GM23338 (cell line): ENCODE data around the gene LYL1. TPM values are rescaled to one million over a fixed set of nuclear protein-coding genes. Genes with fewer than 3 reads are reported as not detected.

Experiments
- ATAC-seq: fragments of 200-7000 bp; cut with Tn5 transposase; 3 replicates; pipeline ENCODE4 v1.9.1; 2020
- DNase-seq: peaks from one replicate; pipeline ENCODE4 v3.0.0-alpha.2; 2015; ENCODE audit warnings: low spot score
- H2AFZ ChIP-seq: fragments of 200-600 bp; sonication (generic); 2 replicates; pipeline ENCODE4 v1.8.0; 2016; ENCODE audit warnings: antibody characterized with exemption, mild to moderate bottlenecking, moderate library complexity
- H3F3A ChIP-seq: fragments of 200-600 bp; sonication (generic); replicated peaks from 2 replicates; pipeline ENCODE4 v1.8.0; 2017; ENCODE audit warnings: antibody characterized with exemption, mixed run types, low read depth
- H3K27ac ChIP-seq: fragments of 200-600 bp; sonication (generic); 2 replicates; pipeline ENCODE4 v1.6.1; 2016; ENCODE audit warnings: low read depth
- H3K27me3 ChIP-seq: fragments of 200-600 bp; sonication (generic); 2 replicates; pipeline ENCODE4 v1.8.0; 2016; ENCODE audit warnings: mild to moderate bottlenecking, mixed run types, moderate library complexity; ENCODE audit not compliant: insufficient read depth
- H3K36me3 ChIP-seq: fragments of 200-600 bp; sonication (generic); 2 replicates; pipeline ENCODE4 v1.8.0; 2016; ENCODE audit warnings: mild to moderate bottlenecking; ENCODE audit not compliant: insufficient read depth
- H3K4me1 ChIP-seq: fragments of 200-600 bp; sonication (generic); 2 replicates; pipeline ENCODE4 v1.8.0; 2016; ENCODE audit warnings: mild to moderate bottlenecking, moderate library complexity; ENCODE audit not compliant: insufficient read depth
- H3K4me2 ChIP-seq: fragments of 200-600 bp; sonication (generic); 2 replicates; pipeline ENCODE4 v1.7.1; 2017; ENCODE audit warnings: mixed run types
- H3K4me3 ChIP-seq: fragments of 200-600 bp; sonication (generic); 2 replicates; pipeline ENCODE4 v1.6.1; 2016; ENCODE audit warnings: mixed run types
- H3K79me2 ChIP-seq: fragments of 200-600 bp; sonication (generic); replicated peaks from 2 replicates; pipeline ENCODE4 v1.8.0; 2017; ENCODE audit warnings: mild to moderate bottlenecking; ENCODE audit not compliant: insufficient read depth
- H3K9me2 ChIP-seq: fragments of 200-600 bp; sonication (generic); 2 replicates; pipeline ENCODE4 v1.8.0; 2017; ENCODE audit not compliant: insufficient read depth
- H4K20me1 ChIP-seq: fragments of 200-600 bp; sonication (generic); replicated peaks from 2 replicates; pipeline ENCODE4 v1.8.0; 2017; ENCODE audit warnings: mild to moderate bottlenecking; ENCODE audit not compliant: insufficient read depth
- H3K27ac Mint-ChIP-seq: 2 replicates; pipeline ENCODE4 v1.8.0; 2020; ENCODE audit warnings: inconsistent platforms, mild to moderate bottlenecking, moderate library complexity, mixed read lengths
- H3K27me3 Mint-ChIP-seq: 3 replicates; pipeline ENCODE4 v1.8.0; 2022; ENCODE audit warnings: low read depth, mild to moderate bottlenecking, moderate library complexity, mixed read lengths, inconsistent platforms; ENCODE audit not compliant: insufficient read depth, poor library complexity
- H3K36me3 Mint-ChIP-seq: 3 replicates; pipeline ENCODE4 v1.8.0; 2021; ENCODE audit warnings: low read depth, mild to moderate bottlenecking, inconsistent platforms, moderate library complexity, mixed read lengths
- H3K4me1 Mint-ChIP-seq: 3 replicates; pipeline ENCODE4 v1.8.0; 2020; ENCODE audit warnings: mild to moderate bottlenecking, inconsistent platforms, mixed read lengths
- H3K4me3 Mint-ChIP-seq: 3 replicates; pipeline ENCODE4 v1.8.0; 2021; ENCODE audit warnings: moderate library complexity, mild to moderate bottlenecking, inconsistent platforms, mixed read lengths
- H3K9me3 Mint-ChIP-seq: 3 replicates; pipeline ENCODE4 v1.8.0; 2020; ENCODE audit warnings: moderate library complexity, mild to moderate bottlenecking, inconsistent platforms, mixed read lengths
- CREB1 ChIP-seq: fragments of 250-450 bp; sonication (Bioruptor Pico); IDR thresholded peaks from 2 replicates; pipeline ENCODE4 v1.5.0; 2020; ENCODE audit warnings: low read depth, mild to moderate bottlenecking, moderate library complexity
- ETS1 ChIP-seq: IDR thresholded peaks from 2 replicates; pipeline ENCODE4 v1.6.1; 2016; ENCODE audit warnings: antibody characterized with exemption
- EZH2 ChIP-seq: fragments of 200-600 bp; sonication (generic); IDR thresholded peaks from one replicate; pipeline ENCODE4 v1.8.0; 2017; ENCODE audit warnings: antibody characterized with exemption, mild to moderate bottlenecking, low read depth; ENCODE audit not compliant: unreplicated experiment
- EZH2phosphoT487 ChIP-seq: fragments of 200-600 bp; sonication (generic); IDR thresholded peaks from one replicate; pipeline ENCODE4 v1.8.1; 2018; ENCODE audit warnings: antibody characterized with exemption; ENCODE audit not compliant: unreplicated experiment
- JUNB ChIP-seq: IDR thresholded peaks from one replicate; pipeline ENCODE4 v1.6.1; 2016; ENCODE audit warnings: antibody characterized with exemption; ENCODE audit not compliant: unreplicated experiment
- NANOG ChIP-seq: IDR thresholded peaks from 2 replicates; pipeline ENCODE4 v1.6.1; 2016; ENCODE audit warnings: antibody characterized with exemption, borderline replicate concordance
- POLR2AphosphoS5 ChIP-seq: IDR thresholded peaks from 2 replicates; pipeline ENCODE4 v1.6.1; 2016; ENCODE audit warnings: antibody characterized with exemption, low read depth
- STAT1 ChIP-seq: IDR thresholded peaks from one replicate; pipeline ENCODE4 v1.6.1; 2016; ENCODE audit warnings: antibody characterized with exemption; ENCODE audit not compliant: unreplicated experiment
- ZNF114 ChIP-seq: fragments of 250-450 bp; sonication (Bioruptor Pico); IDR thresholded peaks from 2 replicates; pipeline ENCODE4 v1.5.0; 2020; ENCODE audit warnings: mild to moderate bottlenecking, moderate library complexity
- ZNF331 ChIP-seq: fragments of 250-450 bp; sonication (Bioruptor Pico); IDR thresholded peaks from 2 replicates; pipeline ENCODE4 v1.5.0; 2020; ENCODE audit warnings: low read depth, mild to moderate bottlenecking, moderate library complexity
- polyA plus RNA-seq: library from polyadenylated mRNA; unstranded; fragments of >200 nt; fragmentation: Nextera tagmentation; extraction: Ambion mirVana; gene quantifications from 2 replicates; pipeline ENCODE4 v1.2.1, GENCODE V29; 2016
- total RNA-seq: library from RNA; depleted of rRNA; stranded (reverse); fragments of >200 nt; shearing (Covaris generic); gene quantifications from 2 replicates; pipeline ENCODE4 v1.2.3, GENCODE V29; 2014
- TF ChIP-seq, protein P1 (sequence below): IDR thresholded peaks from one replicate; pipeline ENCODE4 v1.6.1; 2018; ENCODE audit warnings: antibody characterized with exemption; ENCODE audit not compliant: unreplicated experiment
- TF ChIP-seq, protein P2 (sequence below), 2 experiments: fragments of 200-600 bp in 1 of 2; sonication (generic) in 1 of 2; conservative IDR thresholded peaks; 2 replicates each; pipeline versions ENCODE4 v1.5.1 to v1.6.1; 2016 to 2017; ENCODE audit warnings: antibody characterized with exemption in 2 of 2, low read depth in 2 of 2, mild to moderate bottlenecking in 2 of 2, moderate library complexity in 1 of 2
- TF ChIP-seq, protein P3 (sequence below): fragments of 250-450 bp; sonication (Bioruptor Pico); IDR thresholded peaks from 2 replicates; pipeline ENCODE4 v1.5.0; 2020; ENCODE audit warnings: mild to moderate bottlenecking, moderate library complexity

LYL1 gene
- total and polyA plus RNA-seq, 2 experiments from 2014 or later = 1.2 to 2.2 TPM

DNA sequence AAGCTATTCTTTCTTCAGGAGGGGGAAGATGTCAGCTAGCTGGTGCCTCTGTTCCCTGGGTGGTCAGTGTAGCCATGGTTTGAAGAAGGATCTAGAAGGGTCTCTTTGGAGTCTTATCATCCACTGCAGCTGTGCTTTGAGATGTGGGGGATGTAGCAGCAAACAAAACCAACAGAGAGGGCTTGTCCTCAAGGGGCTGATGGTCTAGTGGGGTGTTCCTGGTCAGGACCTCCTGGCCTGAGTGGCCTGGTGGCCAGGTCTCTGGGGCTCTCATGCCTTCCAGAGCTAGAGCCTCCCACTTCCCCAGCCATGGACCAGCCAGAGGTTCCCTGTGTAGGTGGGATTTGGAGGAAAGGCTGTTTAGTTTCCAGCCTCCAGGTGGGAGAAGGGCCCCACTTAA, 40.3 kb downstream of the LYL1 start:
- H3K36me3 Mint-ChIP-seq = no peaks in the 10 kb centered on the region; the same call in 2 of the 3 replicates
- peaks cover 13% of the 10 kb centered on the region for H3K4me1 Mint-ChIP-seq
- no peak overlapping the region for H3K4me3 Mint-ChIP-seq
- H3K9me3 Mint-ChIP-seq = peaks cover 6% of the 10 kb centered on the region; the same call in 2 of the 3 replicates
- no peak overlapping the region for H3K4me3 ChIP-seq
- no peak for ATAC-seq
- H3K36me3 ChIP-seq = no peaks in the 10 kb centered on the region
- H3K9me2 ChIP-seq = no peaks in the 10 kb centered on the region
- H4K20me1 ChIP-seq = no peaks in the 10 kb centered on the region
- TF ChIP-seq JUNB = no peak
- TF ChIP-seq, protein P1, sequence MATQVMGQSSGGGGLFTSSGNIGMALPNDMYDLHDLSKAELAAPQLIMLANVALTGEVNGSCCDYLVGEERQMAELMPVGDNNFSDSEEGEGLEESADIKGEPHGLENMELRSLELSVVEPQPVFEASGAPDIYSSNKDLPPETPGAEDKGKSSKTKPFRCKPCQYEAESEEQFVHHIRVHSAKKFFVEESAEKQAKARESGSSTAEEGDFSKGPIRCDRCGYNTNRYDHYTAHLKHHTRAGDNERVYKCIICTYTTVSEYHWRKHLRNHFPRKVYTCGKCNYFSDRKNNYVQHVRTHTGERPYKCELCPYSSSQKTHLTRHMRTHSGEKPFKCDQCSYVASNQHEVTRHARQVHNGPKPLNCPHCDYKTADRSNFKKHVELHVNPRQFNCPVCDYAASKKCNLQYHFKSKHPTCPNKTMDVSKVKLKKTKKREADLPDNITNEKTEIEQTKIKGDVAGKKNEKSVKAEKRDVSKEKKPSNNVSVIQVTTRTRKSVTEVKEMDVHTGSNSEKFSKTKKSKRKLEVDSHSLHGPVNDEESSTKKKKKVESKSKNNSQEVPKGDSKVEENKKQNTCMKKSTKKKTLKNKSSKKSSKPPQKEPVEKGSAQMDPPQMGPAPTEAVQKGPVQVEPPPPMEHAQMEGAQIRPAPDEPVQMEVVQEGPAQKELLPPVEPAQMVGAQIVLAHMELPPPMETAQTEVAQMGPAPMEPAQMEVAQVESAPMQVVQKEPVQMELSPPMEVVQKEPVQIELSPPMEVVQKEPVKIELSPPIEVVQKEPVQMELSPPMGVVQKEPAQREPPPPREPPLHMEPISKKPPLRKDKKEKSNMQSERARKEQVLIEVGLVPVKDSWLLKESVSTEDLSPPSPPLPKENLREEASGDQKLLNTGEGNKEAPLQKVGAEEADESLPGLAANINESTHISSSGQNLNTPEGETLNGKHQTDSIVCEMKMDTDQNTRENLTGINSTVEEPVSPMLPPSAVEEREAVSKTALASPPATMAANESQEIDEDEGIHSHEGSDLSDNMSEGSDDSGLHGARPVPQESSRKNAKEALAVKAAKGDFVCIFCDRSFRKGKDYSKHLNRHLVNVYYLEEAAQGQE = no peak
- no peak for TF ChIP-seq EZH2
- TF ChIP-seq ZNF331 = no peak
- no peak for TF ChIP-seq NANOG
- TF ChIP-seq ZNF114 (CRISPR knock-in tag) = no peak
- TF ChIP-seq EZH2phosphoT487 = no peak
- no peak for TF ChIP-seq POLR2AphosphoS5
- TF ChIP-seq CREB1 (CRISPR knock-in tag) = no peak
- no peak for TF ChIP-seq STAT1
- TF ChIP-seq ETS1 = no peak
- TF ChIP-seq, protein P2, sequence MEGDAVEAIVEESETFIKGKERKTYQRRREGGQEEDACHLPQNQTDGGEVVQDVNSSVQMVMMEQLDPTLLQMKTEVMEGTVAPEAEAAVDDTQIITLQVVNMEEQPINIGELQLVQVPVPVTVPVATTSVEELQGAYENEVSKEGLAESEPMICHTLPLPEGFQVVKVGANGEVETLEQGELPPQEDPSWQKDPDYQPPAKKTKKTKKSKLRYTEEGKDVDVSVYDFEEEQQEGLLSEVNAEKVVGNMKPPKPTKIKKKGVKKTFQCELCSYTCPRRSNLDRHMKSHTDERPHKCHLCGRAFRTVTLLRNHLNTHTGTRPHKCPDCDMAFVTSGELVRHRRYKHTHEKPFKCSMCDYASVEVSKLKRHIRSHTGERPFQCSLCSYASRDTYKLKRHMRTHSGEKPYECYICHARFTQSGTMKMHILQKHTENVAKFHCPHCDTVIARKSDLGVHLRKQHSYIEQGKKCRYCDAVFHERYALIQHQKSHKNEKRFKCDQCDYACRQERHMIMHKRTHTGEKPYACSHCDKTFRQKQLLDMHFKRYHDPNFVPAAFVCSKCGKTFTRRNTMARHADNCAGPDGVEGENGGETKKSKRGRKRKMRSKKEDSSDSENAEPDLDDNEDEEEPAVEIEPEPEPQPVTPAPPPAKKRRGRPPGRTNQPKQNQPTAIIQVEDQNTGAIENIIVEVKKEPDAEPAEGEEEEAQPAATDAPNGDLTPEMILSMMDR (conservative IDR thresholded peaks at IDR 0.05; ENCODE audit: low read depth in 2 of 2) = no peak
- TF ChIP-seq, protein P3, sequence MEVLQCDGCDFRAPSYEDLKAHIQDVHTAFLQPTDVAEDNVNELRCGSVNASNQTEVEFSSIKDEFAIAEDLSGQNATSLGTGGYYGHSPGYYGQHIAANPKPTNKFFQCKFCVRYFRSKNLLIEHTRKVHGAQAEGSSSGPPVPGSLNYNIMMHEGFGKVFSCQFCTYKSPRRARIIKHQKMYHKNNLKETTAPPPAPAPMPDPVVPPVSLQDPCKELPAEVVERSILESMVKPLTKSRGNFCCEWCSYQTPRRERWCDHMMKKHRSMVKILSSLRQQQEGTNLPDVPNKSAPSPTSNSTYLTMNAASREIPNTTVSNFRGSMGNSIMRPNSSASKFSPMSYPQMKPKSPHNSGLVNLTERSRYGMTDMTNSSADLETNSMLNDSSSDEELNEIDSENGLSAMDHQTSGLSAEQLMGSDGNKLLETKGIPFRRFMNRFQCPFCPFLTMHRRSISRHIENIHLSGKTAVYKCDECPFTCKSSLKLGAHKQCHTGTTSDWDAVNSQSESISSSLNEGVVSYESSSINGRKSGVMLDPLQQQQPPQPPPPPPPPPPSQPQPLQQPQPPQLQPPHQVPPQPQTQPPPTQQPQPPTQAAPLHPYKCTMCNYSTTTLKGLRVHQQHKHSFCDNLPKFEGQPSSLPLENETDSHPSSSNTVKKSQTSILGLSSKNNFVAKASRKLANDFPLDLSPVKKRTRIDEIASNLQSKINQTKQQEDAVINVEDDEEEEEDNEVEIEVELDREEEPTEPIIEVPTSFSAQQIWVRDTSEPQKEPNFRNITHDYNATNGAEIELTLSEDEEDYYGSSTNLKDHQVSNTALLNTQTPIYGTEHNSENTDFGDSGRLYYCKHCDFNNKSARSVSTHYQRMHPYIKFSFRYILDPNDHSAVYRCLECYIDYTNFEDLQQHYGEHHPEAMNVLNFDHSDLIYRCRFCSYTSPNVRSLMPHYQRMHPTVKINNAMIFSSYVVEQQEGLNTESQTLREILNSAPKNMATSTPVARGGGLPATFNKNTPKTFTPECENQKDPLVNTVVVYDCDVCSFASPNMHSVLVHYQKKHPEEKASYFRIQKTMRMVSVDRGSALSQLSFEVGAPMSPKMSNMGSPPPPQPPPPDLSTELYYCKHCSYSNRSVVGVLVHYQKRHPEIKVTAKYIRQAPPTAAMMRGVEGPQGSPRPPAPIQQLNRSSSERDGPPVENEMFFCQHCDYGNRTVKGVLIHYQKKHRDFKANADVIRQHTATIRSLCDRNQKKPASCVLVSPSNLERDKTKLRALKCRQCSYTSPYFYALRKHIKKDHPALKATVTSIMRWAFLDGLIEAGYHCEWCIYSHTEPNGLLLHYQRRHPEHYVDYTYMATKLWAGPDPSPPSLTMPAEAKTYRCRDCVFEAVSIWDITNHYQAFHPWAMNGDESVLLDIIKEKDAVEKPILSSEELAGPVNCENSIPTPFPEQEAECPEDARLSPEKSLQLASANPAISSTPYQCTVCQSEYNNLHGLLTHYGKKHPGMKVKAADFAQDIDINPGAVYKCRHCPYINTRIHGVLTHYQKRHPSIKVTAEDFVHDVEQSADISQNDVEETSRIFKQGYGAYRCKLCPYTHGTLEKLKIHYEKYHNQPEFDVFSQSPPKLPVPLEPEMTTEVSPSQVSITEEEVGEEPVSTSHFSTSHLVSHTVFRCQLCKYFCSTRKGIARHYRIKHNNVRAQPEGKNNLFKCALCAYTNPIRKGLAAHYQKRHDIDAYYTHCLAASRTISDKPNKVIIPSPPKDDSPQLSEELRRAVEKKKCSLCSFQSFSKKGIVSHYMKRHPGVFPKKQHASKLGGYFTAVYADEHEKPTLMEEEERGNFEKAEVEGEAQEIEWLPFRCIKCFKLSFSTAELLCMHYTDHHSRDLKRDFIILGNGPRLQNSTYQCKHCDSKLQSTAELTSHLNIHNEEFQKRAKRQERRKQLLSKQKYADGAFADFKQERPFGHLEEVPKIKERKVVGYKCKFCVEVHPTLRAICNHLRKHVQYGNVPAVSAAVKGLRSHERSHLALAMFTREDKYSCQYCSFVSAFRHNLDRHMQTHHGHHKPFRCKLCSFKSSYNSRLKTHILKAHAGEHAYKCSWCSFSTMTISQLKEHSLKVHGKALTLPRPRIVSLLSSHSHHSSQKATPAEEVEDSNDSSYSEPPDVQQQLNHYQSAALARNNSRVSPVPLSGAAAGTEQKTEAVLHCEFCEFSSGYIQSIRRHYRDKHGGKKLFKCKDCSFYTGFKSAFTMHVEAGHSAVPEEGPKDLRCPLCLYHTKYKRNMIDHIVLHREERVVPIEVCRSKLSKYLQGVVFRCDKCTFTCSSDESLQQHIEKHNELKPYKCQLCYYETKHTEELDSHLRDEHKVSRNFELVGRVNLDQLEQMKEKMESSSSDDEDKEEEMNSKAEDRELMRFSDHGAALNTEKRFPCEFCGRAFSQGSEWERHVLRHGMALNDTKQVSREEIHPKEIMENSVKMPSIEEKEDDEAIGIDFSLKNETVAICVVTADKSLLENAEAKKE (CRISPR knock-in tag) = no peak
- no peak overlapping the region for H3K4me2 ChIP-seq
- peaks cover 36% of the 10 kb centered on the region for H3K4me1 ChIP-seq
- H3K27ac ChIP-seq = no peak overlapping the region
- H3K27me3 ChIP-seq = peaks cover 76% of the 10 kb centered on the region
- H3K27me3 Mint-ChIP-seq = peaks cover 70% of the 10 kb centered on the region
- DNase-seq = no peak
- H3K27ac Mint-ChIP-seq = no peak overlapping the region
- H3K79me2 ChIP-seq = no peaks in the 10 kb centered on the region
- H3F3A ChIP-seq = peaks cover 7% of the 10 kb centered on the region; the same call in 1 of the 2 replicates
- no peak overlapping the region for H2AFZ ChIP-seq
